Panc1 (cell line): Measurements from ENCODE around the gene SLC66A3.

Experiments
- POLR2AphosphoS5 ChIP-seq: IDR thresholded peaks from 2 replicates; pipeline ENCODE4 v1.6.1; 2012; ENCODE audit warnings: mild to moderate bottlenecking, low read depth, low read length, moderate library complexity
- SIN3A ChIP-seq: IDR thresholded peaks from 2 replicates; pipeline ENCODE4 v1.6.1; 2012; ENCODE audit warnings: low read depth, mild to moderate bottlenecking, low read length, moderate library complexity, borderline replicate concordance; ENCODE audit not compliant: insufficient read depth
- TCF7L2 ChIP-seq: IDR thresholded peaks from 2 replicates; pipeline ENCODE4 v1.6.1; 2011; ENCODE audit warnings: mild to moderate bottlenecking, low read depth, low read length, inconsistent platforms
- TF ChIP-seq, protein P1 (sequence below): fragments of 450-650 bp; IDR thresholded peaks from 2 replicates; pipeline ENCODE4 v1.5.1; 2017; ENCODE audit warnings: mild to moderate bottlenecking
- TF ChIP-seq, protein P2 (sequence below), 2 experiments: IDR thresholded peaks; 2 replicates each; pipeline ENCODE4 v1.6.1; 2011 to 2012; ENCODE audit warnings: low read depth in 2 of 2, control low read depth in 1 of 2, low read length in 1 of 2, mild to moderate bottlenecking in 1 of 2, moderate library complexity in 1 of 2; ENCODE audit not compliant: insufficient read depth in 1 of 2

DNA sequence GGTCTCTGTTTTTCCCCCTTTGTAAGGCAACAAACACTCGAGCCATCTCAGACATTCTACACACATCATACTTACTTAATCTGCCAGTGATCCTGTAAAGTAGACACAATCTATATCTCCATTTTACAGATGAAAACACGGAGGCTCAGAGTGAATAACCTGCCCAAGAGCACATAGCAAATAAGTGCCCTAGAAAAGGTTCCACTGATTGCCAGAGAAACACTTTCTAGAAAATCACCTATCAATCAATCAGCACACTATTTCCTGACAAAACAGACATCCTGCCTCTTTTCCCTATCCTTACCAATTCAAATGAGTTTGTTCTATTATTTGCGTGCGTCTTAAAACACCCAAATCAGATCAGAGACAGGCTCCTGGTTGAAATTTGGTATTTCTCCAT, 23.9 kb downstream of the SLC66A3 start:
- TF ChIP-seq, protein P1, sequence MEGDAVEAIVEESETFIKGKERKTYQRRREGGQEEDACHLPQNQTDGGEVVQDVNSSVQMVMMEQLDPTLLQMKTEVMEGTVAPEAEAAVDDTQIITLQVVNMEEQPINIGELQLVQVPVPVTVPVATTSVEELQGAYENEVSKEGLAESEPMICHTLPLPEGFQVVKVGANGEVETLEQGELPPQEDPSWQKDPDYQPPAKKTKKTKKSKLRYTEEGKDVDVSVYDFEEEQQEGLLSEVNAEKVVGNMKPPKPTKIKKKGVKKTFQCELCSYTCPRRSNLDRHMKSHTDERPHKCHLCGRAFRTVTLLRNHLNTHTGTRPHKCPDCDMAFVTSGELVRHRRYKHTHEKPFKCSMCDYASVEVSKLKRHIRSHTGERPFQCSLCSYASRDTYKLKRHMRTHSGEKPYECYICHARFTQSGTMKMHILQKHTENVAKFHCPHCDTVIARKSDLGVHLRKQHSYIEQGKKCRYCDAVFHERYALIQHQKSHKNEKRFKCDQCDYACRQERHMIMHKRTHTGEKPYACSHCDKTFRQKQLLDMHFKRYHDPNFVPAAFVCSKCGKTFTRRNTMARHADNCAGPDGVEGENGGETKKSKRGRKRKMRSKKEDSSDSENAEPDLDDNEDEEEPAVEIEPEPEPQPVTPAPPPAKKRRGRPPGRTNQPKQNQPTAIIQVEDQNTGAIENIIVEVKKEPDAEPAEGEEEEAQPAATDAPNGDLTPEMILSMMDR = no peak
- TF ChIP-seq SIN3A = no peak
- TF ChIP-seq, protein P2, sequence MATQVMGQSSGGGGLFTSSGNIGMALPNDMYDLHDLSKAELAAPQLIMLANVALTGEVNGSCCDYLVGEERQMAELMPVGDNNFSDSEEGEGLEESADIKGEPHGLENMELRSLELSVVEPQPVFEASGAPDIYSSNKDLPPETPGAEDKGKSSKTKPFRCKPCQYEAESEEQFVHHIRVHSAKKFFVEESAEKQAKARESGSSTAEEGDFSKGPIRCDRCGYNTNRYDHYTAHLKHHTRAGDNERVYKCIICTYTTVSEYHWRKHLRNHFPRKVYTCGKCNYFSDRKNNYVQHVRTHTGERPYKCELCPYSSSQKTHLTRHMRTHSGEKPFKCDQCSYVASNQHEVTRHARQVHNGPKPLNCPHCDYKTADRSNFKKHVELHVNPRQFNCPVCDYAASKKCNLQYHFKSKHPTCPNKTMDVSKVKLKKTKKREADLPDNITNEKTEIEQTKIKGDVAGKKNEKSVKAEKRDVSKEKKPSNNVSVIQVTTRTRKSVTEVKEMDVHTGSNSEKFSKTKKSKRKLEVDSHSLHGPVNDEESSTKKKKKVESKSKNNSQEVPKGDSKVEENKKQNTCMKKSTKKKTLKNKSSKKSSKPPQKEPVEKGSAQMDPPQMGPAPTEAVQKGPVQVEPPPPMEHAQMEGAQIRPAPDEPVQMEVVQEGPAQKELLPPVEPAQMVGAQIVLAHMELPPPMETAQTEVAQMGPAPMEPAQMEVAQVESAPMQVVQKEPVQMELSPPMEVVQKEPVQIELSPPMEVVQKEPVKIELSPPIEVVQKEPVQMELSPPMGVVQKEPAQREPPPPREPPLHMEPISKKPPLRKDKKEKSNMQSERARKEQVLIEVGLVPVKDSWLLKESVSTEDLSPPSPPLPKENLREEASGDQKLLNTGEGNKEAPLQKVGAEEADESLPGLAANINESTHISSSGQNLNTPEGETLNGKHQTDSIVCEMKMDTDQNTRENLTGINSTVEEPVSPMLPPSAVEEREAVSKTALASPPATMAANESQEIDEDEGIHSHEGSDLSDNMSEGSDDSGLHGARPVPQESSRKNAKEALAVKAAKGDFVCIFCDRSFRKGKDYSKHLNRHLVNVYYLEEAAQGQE (IDR thresholded peaks at IDR 0.05; ENCODE audit: insufficient read depth in 1 of 2, low read depth in 2 of 2, low read length in 1 of 2) = no peak
- TF ChIP-seq POLR2AphosphoS5 = no peak
- TF ChIP-seq TCF7L2 = no peak
